GM12891 (cell line): ENCODE results near the gene CYP2A7.
"Not testable (repeated sequence)": the region's sequence is repeated elsewhere in the genome, so short reads cannot be mapped to it uniquely, and the experiment has no call there.

Experiments used
- DNase-seq: peaks from one replicate; pipeline ENCODE4 v3.0.0; 2011; ENCODE audit warnings: low spot score; ENCODE audit not compliant: insufficient read length
- FAIRE-seq: peaks from 2 replicates; lab custom pipeline; 2011; peaks lifted over from hg19 to GRCh38; lab: Jason Lieb, UNC
- PAX5 ChIP-seq: IDR thresholded peaks from 2 replicates; pipeline ENCODE4 v1.6.1; 2011; ENCODE audit warnings: low read length, moderate library complexity, mild to moderate bottlenecking; ENCODE audit not compliant: insufficient read depth, severe bottlenecking
- POLR2A ChIP-seq: IDR thresholded peaks from 2 replicates; pipeline ENCODE4 v1.6.1; 2011; ENCODE audit warnings: low read depth, low read length, control low read depth
- POLR2AphosphoS5 ChIP-seq: IDR thresholded peaks from 2 replicates; pipeline ENCODE4 v1.6.1; 2011; ENCODE audit warnings: low read depth, low read length, control low read depth
- POU2F2 ChIP-seq: IDR thresholded peaks from 2 replicates; pipeline ENCODE4 v1.6.1; 2011; ENCODE audit warnings: low read depth, mild to moderate bottlenecking, control low read depth, low read length, moderate library complexity
- SPI1 ChIP-seq: IDR thresholded peaks from 2 replicates; pipeline ENCODE4 v1.6.1; 2011; ENCODE audit warnings: low read depth, low read length, control low read depth
- TAF1 ChIP-seq: IDR thresholded peaks from 2 replicates; pipeline ENCODE4 v1.6.1; 2011; ENCODE audit warnings: low read depth, low read length, control low read depth

Gene CYP2A7

GRCh38 chr19:40843653-40844052 lies 38.4 kb downstream of the CYP2A7 start:
- peak; percentile 80 for FAIRE-seq
- not testable (repeated sequence) for DNase-seq

- DNase-seq = not testable (repeated sequence)
- FAIRE-seq = peak; percentile 5
Measured at GRCh38 chr19:40842997-40843652, 38.9 kb downstream of the CYP2A7 start.

- not testable (repeated sequence) for DNase-seq, FAIRE-seq
Measured at GRCh38 chr19:40842012-40842411, 40.0 kb downstream of the CYP2A7 start.

- FAIRE-seq, DNase-seq: not testable (repeated sequence)
Measured at GRCh38 chr19:40838477-40838876, 43.6 kb downstream of the CYP2A7 start.

- no peak for DNase-seq
- TF ChIP-seq SPI1 (no peak), TAF1 (no peak), POLR2AphosphoS5 (no peak), POU2F2 (no peak), PAX5 (no peak), POLR2A (no peak)
- no peak for FAIRE-seq
Measured at GRCh38 chr19:40836754-40837429, 45.1 kb downstream of the CYP2A7 start.

- not testable (repeated sequence) for FAIRE-seq, DNase-seq
Measured at GRCh38 chr19:40833728-40834533, 48.1 kb downstream of the CYP2A7 start.

GRCh38 chr19:40832431-40832790 lies 49.6 kb downstream of the CYP2A7 start:
- DNase-seq, FAIRE-seq: not testable (repeated sequence)

- FAIRE-seq (no peak), DNase-seq (no peak)
Measured at GRCh38 chr19:40831502-40832430, 50.3 kb downstream of the CYP2A7 start.

GRCh38 chr19:40830741-40831140 lies 51.3 kb downstream of the CYP2A7 start:
- FAIRE-seq, DNase-seq: not testable (repeated sequence)

More at GRCh38 chr19:40831502-40832430, 50.3 kb downstream of the CYP2A7 start:
- no peak for TF ChIP-seq POU2F2

GRCh38 chr19:40829205-40829604 lies 52.8 kb downstream of the CYP2A7 start:
- DNase-seq (no peak), FAIRE-seq (no peak)
- no peak for TF ChIP-seq POLR2AphosphoS5
- TF ChIP-seq POU2F2 = no peak
- TF ChIP-seq POLR2A = no peak
- TF ChIP-seq PAX5 = no peak
- no peak for TF ChIP-seq TAF1
- no peak for TF ChIP-seq SPI1

GRCh38 chr19:40827386-40828247 lies 54.4 kb downstream of the CYP2A7 start:
- TF ChIP-seq SPI1 (no peak), TAF1 (no peak), POU2F2 (no peak), POLR2AphosphoS5 (no peak), PAX5 (no peak), POLR2A (no peak)
- FAIRE-seq (no peak), DNase-seq (no peak)

GRCh38 chr19:40826699-40827385 lies 55.2 kb downstream of the CYP2A7 start:
- FAIRE-seq, DNase-seq: not testable (repeated sequence)

GRCh38 chr19:40826312-40826698 lies 55.7 kb downstream of the CYP2A7 start:
- DNase-seq, FAIRE-seq: not testable (repeated sequence)

GRCh38 chr19:40825460-40826095 lies 56.5 kb downstream of the CYP2A7 start:
- DNase-seq = not testable (repeated sequence)
- peak; percentile 38 for FAIRE-seq
